ENCODE data around the gene L1TD1. TPM values are rescaled to one million over a fixed set of nuclear protein-coding genes. Genes with fewer than 3 reads are reported as not detected.
"Not testable (repeated sequence)": the region's sequence is repeated elsewhere in the genome, so short reads cannot be mapped to it uniquely, and the experiment has no call there.

L1TD1 gene
- total RNA-seq, 1 donor from 2014 or later: 0.67 TPM

DNA sequence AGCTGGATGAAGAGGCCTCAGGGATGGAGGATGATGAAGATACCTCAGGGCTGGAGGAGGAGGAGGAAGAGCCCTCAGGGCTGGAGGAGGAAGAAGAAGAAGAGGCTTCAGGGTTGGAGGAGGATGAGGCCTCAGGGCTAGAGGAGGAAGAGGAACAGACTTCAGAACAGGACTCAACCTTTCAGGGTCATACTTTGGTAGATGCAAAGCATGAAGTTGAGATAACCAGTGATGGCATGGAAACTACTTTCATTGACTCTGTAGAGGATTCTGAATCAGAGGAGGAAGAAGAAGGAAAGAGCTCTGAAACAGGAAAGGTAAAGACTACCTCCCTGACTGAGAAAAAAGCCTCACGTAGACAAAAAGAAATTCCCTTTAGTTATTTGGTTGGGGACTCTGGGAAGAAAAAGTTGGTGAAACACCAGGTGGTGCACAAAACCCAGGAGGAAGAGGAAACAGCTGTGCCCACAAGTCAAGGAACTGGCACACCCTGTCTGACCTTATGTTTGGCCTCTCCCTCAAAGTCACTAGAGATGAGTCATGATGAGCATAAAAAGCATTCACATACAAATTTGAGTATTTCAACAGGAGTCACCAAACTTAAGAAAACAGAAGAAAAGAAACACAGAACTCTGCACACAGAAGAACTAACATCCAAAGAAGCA, 15.4 kb downstream of the L1TD1 start:
- no peak overlapping the region for H3K27ac ChIP-seq
- ATAC-seq (no peak), DNase-seq (no peak)
- H3K36me3 ChIP-seq: no peaks in the 10 kb centered on the region
- peaks cover 7% of the 10 kb centered on the region for H3K9me3 ChIP-seq
- H3K4me1 ChIP-seq: no peaks in the 10 kb centered on the region
- H3K4me3 ChIP-seq: no peak overlapping the region
- TF ChIP-seq, protein P1, sequence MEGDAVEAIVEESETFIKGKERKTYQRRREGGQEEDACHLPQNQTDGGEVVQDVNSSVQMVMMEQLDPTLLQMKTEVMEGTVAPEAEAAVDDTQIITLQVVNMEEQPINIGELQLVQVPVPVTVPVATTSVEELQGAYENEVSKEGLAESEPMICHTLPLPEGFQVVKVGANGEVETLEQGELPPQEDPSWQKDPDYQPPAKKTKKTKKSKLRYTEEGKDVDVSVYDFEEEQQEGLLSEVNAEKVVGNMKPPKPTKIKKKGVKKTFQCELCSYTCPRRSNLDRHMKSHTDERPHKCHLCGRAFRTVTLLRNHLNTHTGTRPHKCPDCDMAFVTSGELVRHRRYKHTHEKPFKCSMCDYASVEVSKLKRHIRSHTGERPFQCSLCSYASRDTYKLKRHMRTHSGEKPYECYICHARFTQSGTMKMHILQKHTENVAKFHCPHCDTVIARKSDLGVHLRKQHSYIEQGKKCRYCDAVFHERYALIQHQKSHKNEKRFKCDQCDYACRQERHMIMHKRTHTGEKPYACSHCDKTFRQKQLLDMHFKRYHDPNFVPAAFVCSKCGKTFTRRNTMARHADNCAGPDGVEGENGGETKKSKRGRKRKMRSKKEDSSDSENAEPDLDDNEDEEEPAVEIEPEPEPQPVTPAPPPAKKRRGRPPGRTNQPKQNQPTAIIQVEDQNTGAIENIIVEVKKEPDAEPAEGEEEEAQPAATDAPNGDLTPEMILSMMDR (IDR thresholded peaks at IDR 0.05): no peak
- intact Hi-C loops (cut with DNase I): no loop called here
- H3K27me3 ChIP-seq: no peaks in the 10 kb centered on the region

DNA sequence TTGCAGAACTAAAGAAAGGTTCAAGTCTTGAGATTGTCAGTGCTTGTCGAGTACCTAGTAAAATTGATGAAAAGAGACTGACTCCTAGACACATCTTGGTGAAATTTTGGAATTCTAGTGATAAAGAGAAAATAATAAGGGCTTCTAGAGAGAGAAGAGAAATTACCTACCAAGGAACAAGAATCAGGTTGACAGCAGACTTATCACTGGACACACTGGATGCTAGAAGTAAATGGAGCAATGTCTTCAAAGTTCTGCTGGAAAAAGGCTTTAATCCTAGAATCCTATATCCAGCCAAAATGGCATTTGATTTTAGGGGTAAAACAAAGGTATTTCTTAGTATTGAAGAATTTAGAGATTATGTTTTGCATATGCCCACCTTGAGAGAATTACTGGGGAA, 16.3 kb downstream of the L1TD1 start:
- DNase-seq (no peak), ATAC-seq (no peak)
- Histone ChIP-seq H3K27ac (no peak overlapping the region), H3K9me3 (peaks cover 7% of the 10 kb centered on the region), H3K36me3 (no peaks in the 10 kb centered on the region), H3K4me3 (no peak overlapping the region), H3K27me3 (no peaks in the 10 kb centered on the region), H3K4me1 (no peaks in the 10 kb centered on the region)
- intact Hi-C loops (cut with DNase I): no loop called here
- TF ChIP-seq, protein P1 (IDR thresholded peaks at IDR 0.05): no peak

DNA sequence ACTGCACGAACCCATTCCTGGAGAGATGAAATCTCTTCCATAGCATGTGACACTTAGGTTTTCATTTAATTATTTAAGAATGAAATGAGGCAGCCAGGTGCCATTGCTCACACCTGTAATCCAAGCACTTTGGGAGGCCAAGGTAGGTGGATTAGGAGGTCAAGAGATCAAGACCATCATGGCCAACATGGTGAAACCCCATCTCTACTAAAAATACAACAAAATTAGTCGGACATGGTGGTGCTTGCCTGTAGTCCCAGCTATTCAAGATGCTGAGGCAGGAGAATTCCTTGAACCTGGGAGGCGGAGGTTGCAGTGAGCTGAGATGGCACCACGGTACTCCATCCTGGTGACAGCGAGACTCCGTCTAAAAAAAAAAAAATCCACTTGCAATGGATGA, 17.8 kb downstream of the L1TD1 start:
- Histone ChIP-seq H3K4me3 (no peak overlapping the region), H3K4me1 (no peaks in the 10 kb centered on the region), H3K9me3 (peaks cover 7% of the 10 kb centered on the region), H3K27me3 (no peaks in the 10 kb centered on the region), H3K36me3 (no peaks in the 10 kb centered on the region), H3K27ac (no peak overlapping the region)
- DNase-seq: no peak
- ATAC-seq: no peak
- TF ChIP-seq, protein P1 (IDR thresholded peaks at IDR 0.05): no peak
- intact Hi-C loops (cut with DNase I): no loop called here

DNA sequence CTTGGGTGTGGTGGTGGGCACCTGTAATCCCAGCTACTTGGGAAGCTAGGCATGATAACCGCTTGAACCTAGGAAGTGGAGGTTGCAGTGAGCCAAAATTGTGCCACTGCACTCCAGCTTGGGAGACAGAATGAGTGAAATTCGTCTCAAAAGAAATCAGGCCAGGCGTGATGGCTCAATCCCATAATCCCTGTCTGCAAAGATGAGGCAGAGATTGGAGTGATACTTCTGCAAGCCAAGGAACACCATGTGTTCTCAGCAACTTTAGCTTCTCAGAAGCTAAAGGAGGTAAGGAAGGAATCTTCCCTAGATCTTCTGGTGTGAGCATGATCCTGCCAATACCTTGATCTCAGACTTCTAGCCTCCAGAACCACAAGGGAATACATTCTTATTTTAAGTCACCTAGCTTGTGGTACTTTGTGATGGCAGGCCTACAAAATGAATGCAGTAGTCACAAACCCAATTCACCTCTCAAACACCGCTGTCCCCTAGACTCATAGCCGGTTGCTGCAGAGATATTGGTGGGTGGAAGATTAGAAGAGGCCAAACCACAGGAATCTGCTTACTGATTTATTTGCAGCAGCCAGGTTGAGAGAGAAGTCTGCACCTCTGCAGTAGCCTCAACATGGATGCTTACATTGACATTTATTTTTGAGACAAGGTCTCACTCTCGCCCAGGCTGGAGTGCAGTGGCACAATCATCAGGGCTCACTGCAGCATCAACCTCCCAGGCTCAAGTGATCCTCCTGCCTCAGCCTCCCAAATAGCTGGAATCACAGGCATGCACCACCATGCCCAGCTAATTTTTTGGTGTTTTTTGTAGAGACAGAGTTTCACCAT, 18.6 kb downstream of the L1TD1 start:
- Histone ChIP-seq H3K4me1 (no peaks in the 10 kb centered on the region), H3K4me3 (no peak overlapping the region), H3K27me3 (no peaks in the 10 kb centered on the region), H3K36me3 (no peaks in the 10 kb centered on the region), H3K27ac (no peak overlapping the region), H3K9me3 (peaks cover 7% of the 10 kb centered on the region)
- no peak for DNase-seq
- ATAC-seq: no peak
- intact Hi-C loops (cut with DNase I): no loop called here
- TF ChIP-seq, protein P1 (IDR thresholded peaks at IDR 0.05): no peak

DNA sequence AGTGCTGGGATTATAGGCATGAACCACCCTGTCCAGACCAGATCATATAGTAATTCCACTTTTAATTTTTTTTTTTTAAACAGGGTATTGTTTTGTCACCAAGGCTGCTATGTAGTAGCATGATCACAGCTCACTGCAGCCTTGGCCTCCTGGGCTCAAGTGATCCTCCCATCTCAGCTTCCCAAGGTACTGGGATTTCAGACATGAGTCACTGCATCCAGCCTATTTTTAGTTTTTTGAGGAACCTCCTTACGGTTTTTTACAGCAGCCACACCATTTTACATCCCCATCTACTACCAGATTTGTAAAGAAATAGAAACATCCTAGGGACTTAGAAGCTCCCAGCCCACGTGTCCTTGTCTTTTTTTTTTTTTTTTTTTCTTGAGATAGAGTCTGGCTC, 24.0 kb downstream of the L1TD1 start:
- DNase-seq: no peak
- Histone ChIP-seq H3K4me3 (no peak overlapping the region), H3K27ac (no peak overlapping the region), H3K36me3 (no peaks in the 10 kb centered on the region), H3K27me3 (no peaks in the 10 kb centered on the region), H3K9me3 (no peaks in the 10 kb centered on the region), H3K4me1 (no peaks in the 10 kb centered on the region)
- ATAC-seq: no peak
- intact Hi-C loops (cut with DNase I): no loop called here
- TF ChIP-seq, protein P1 (IDR thresholded peaks at IDR 0.05): no peak

DNA sequence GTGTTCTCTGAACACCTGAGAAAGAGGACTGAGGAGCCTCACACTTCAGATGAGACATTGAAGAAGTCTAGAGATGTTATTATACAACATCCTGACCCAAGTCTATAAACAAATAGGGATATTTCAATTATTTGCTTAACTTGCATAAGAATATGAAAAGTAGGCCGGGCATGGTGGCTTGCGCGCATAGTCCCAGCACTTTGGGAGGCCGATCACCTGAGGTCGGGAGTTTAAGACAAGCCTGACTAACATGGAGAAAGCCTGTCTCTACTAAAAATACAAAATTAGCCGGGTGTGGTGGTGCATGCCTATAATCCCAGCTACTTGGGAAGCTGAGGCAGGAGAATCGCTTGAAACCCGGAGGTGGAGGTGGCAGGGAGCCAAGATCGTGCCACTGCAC, 25.8 kb downstream of the L1TD1 start:
- intact Hi-C loops (cut with DNase I); H3K4me1 ChIP-seq; H3K4me3 ChIP-seq; DNase-seq; H3K9me3 ChIP-seq; H3K36me3 ChIP-seq; ATAC-seq; H3K27me3 ChIP-seq; H3K27ac ChIP-seq: not testable (repeated sequence)

All from upper lobe of right lung (tissue), 1 donor.